Activated CD4-positive, alpha-beta T cell treated with anti-CD3 and anti-CD28 coated beads for 48 hours (primary cell): Measurements from ENCODE around the gene CDK8.

Source experiments
- DNase-seq: peaks from one replicate; pipeline ENCODE4 v3.0.0-alpha.2; 2020

CDK8 gene

DNA sequence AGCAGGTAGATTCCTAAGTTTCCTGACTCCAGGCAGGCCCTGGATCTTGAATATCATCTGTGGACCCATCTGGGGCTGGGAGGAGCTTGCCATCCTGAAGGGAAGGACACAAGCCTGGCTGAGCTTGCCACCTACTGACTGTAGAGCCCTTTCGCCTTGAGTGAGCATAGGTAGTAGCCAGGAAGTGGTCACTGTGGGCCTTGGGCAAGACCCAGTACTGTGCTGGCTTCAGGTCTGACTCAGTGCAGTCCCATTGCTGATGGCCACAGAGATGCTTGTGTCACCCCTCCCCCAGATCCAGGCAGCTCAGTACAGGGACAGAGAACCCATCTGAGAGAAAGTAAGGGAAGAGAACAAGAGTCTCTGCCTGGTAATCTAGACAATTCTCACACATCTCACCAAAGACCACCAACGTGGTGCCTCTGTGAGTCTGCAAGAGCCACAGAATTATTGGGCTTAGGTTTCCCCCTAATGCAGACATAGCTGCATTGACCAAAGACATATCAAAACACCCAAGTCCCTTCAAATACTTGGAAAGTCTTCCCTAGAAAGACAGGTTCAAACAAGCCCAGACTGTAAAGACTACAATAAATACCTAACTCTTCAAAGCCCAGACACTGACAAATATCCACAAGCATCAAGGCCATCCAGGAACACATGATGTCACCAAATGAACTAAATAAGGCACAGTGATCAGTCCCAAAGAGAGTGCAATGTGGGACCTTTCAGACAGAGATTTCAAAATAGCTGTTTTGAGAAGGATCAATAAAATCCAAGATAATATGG lies 195.3 kb downstream of the CDK8 start:
- no peak for DNase-seq
